Gastrocnemius medialis (tissue), 4 donors: ENCODE results near the gene CXCL6. TPM values are rescaled to one million over a fixed set of nuclear protein-coding genes. Genes with fewer than 3 reads are reported as not detected.

Experiments
- ATAC-seq, 2 donors: fragments of 150-250 bp; one replicate each; pipeline ENCODE4 v1.9.1; 2016
- DNase-seq, 2 donors: peaks; one replicate each; pipeline ENCODE4 v3.0.0-alpha.2; 2019
- H3K27ac ChIP-seq, 4 donors: fragments of 200-600 bp; sonication (generic); 1 replicate in 1 of 4; 2 replicates in 3 of 4; pipeline ENCODE4 v1.5.1; 2016 to 2018; ENCODE audit warnings: mild to moderate bottlenecking in 2 of 4, moderate library complexity in 1 of 4
- H3K27me3 ChIP-seq, 3 donors: fragments of 200-600 bp; sonication (generic) in 2 of 3; 1 replicate in 1 of 3; 2 replicates in 2 of 3; pipeline versions ENCODE4 v1.5.1 to v1.6.0; 2016 to 2019; ENCODE audit warnings: mild to moderate bottlenecking in 1 of 3, moderate library complexity in 1 of 3
- H3K36me3 ChIP-seq, 2 donors: fragments of 200-600 bp; sonication (generic) in 1 of 2; one replicate each; pipeline ENCODE4 v1.5.1; 2017 to 2018
- H3K4me1 ChIP-seq, 2 donors: fragments of 200-600 bp; sonication (generic) in 1 of 2; one replicate each; pipeline ENCODE4 v1.5.1; 2016 to 2017; ENCODE audit warnings: mild to moderate bottlenecking in 2 of 2
- H3K4me3 ChIP-seq, 4 donors: fragments of 200-600 bp; sonication (generic) in 3 of 4; 1 replicate in 1 of 4; 2 replicates in 3 of 4; pipeline ENCODE4 v1.5.1; 2016 to 2019; ENCODE audit warnings: mild to moderate bottlenecking in 2 of 4
- H3K9me3 ChIP-seq, 3 donors: fragments of 200-600 bp; sonication (generic) in 2 of 3; 1 replicate in 1 of 3; 2 replicates in 2 of 3; pipeline ENCODE4 v1.5.1; 2016 to 2019
- CTCF ChIP-seq, 5 experiments: fragments of 450-650 bp in 3 of 5; fragments of 200-600 bp in 2 of 5; sonication (generic) in 2 of 5; IDR thresholded peaks in 4 of 5; conservative IDR thresholded peaks in 1 of 5; 1 replicate in 4 of 5; 2 replicates in 1 of 5; pipeline ENCODE4 v1.5.1; 2016 to 2019; ENCODE audit warnings: antibody characterized with exemption in 5 of 5, mild to moderate bottlenecking in 3 of 5, moderate library complexity in 3 of 5
- POLR2A ChIP-seq, 2 donors: fragments of 450-650 bp; IDR thresholded peaks; one replicate each; pipeline ENCODE4 v1.6.1; 2017; ENCODE audit warnings: antibody characterized with exemption in 2 of 2, mild to moderate bottlenecking in 2 of 2, moderate library complexity in 2 of 2
- in situ Hi-C, 4 donors: fragments of 200-750 bp; cut with MboI; loops; one replicate each; pipeline versions ENCODE4 v1.15.0 to v1.8.0; 2017; ENCODE audit warnings: low sequenced_read_pairs in 4 of 4
- intact Hi-C: fragments of 100-400 bp; cut with DNase I; formaldehyde crosslinking; loops from one replicate; pipeline ENCODE4 v1.15.1; 2023; ENCODE audit warnings: low total_unique reads
- total RNA-seq, 4 donors: library from RNA; depleted of rRNA; stranded (reverse); fragments of >200 nt; gene quantifications; one replicate each; pipeline versions ENCODE4 v1.1.0 to v1.2.3, GENCODE V29; 2016

Gene CXCL6
- total RNA-seq, 4 donors from 2014 or later = 3.7 TPM; not detected in 3

GRCh38 chr4:73848183-73848777 is 11.8 kb downstream of the CXCL6 start:
- no peak for TF ChIP-seq POLR2A (IDR thresholded peaks at IDR 0.05)
- no peak for TF ChIP-seq CTCF (IDR thresholded peaks at IDR 0.05 in 4 of 5, conservative IDR thresholded peaks at IDR 0.05 in 1 of 5)
- in situ Hi-C loops (no loop called here), intact Hi-C loops (no loop called here)

GRCh38 chr4:73850261-73850970 is 13.9 kb downstream of the CXCL6 start:
- H3K4me1 ChIP-seq = no peaks in the 10 kb centered on the region
- H3K9me3 ChIP-seq = no peaks in the 10 kb centered on the region
- no peaks in the 10 kb centered on the region for H3K36me3 ChIP-seq
- H3K27ac ChIP-seq = no peak overlapping the region
- in situ Hi-C loops = no loop called here
- no peak for DNase-seq
- H3K27me3 ChIP-seq = peaks cover 0 to 5% (median 0%) of the 10 kb centered on the region in 3 donors
- intact Hi-C loops = no loop called here
- ATAC-seq = no peak
- H3K4me3 ChIP-seq = no peak overlapping the region
- no peak for TF ChIP-seq CTCF (IDR thresholded peaks at IDR 0.05 in 4 of 5, conservative IDR thresholded peaks at IDR 0.05 in 1 of 5)

More at GRCh38 chr4:73848183-73848777, 11.8 kb downstream of the CXCL6 start:
- no peaks in the 10 kb centered on the region for H3K4me1 ChIP-seq
- no peaks in the 10 kb centered on the region for H3K36me3 ChIP-seq
- ATAC-seq (no peak), DNase-seq (no peak)
- no peaks in the 10 kb centered on the region for H3K9me3 ChIP-seq
- no peak overlapping the region for H3K4me3 ChIP-seq
- H3K27me3 ChIP-seq = peaks cover 0 to 4% (median 0%) of the 10 kb centered on the region in 3 donors
- no peak overlapping the region for H3K27ac ChIP-seq

- peaks cover 0 to 5% (median 0%) of the 10 kb centered on the region in 3 donors for H3K27me3 ChIP-seq
- no peak for TF ChIP-seq POLR2A (IDR thresholded peaks at IDR 0.05)
- no peak for TF ChIP-seq CTCF (IDR thresholded peaks at IDR 0.05 in 4 of 5, conservative IDR thresholded peaks at IDR 0.05 in 1 of 5)
- intact Hi-C loops = no loop called here
- H3K27ac ChIP-seq = no peak overlapping the region
- in situ Hi-C loops = no loop called here
- H3K9me3 ChIP-seq = no peaks in the 10 kb centered on the region
- H3K4me3 ChIP-seq = no peak overlapping the region
- ATAC-seq (no peak), DNase-seq (no peak)
- H3K36me3 ChIP-seq = no peaks in the 10 kb centered on the region
- H3K4me1 ChIP-seq = no peaks in the 10 kb centered on the region
Measured at GRCh38 chr4:73851293-73851692, 14.8 kb downstream of the CXCL6 start.

- DNase-seq = no peak
- Histone ChIP-seq H3K4me1 (no peaks in the 10 kb centered on the region), H3K27ac (no peak overlapping the region), H3K36me3 (no peaks in the 10 kb centered on the region), H3K4me3 (no peak overlapping the region), H3K27me3 (peaks cover 0 to 5% (median 0%) of the 10 kb centered on the region in 3 donors), H3K9me3 (no peaks in the 10 kb centered on the region)
- TF ChIP-seq CTCF (IDR thresholded peaks at IDR 0.05 in 4 of 5, conservative IDR thresholded peaks at IDR 0.05 in 1 of 5) (no peak), POLR2A (IDR thresholded peaks at IDR 0.05) (no peak)
- ATAC-seq = no peak
- in situ Hi-C loops (no loop called here), intact Hi-C loops (no loop called here)
Measured at GRCh38 chr4:73852771-73853170, 16.3 kb downstream of the CXCL6 start.
